Progenitor cell of endocrine pancreas (in vitro differentiated cells): ENCODE results near the gene TENT5C. TPM values are rescaled to one million over a fixed set of nuclear protein-coding genes. Genes with fewer than 3 reads are reported as not detected.

ENCODE experiments used
- DNase-seq: peaks from one replicate; pipeline ENCODE4 v3.0.0; 2021; ENCODE audit warnings: low spot score; ENCODE audit not compliant: unreplicated experiment
- H3K27ac Mint-ChIP-seq: 2 replicates; pipeline ENCODE4 v1.8.0; 2021; ENCODE audit warnings: mild to moderate bottlenecking, moderate library complexity, mixed read lengths
- H3K27me3 Mint-ChIP-seq: 2 replicates; pipeline ENCODE4 v1.8.0; 2021; ENCODE audit warnings: mixed read lengths
- H3K36me3 Mint-ChIP-seq: 2 replicates; pipeline ENCODE4 v1.8.0; 2022; ENCODE audit warnings: mixed read lengths; ENCODE audit not compliant: insufficient read depth
- H3K4me1 Mint-ChIP-seq: 2 replicates; pipeline ENCODE4 v1.8.0; 2021; ENCODE audit warnings: low read depth, mixed read lengths
- H3K4me3 Mint-ChIP-seq: 2 replicates; pipeline ENCODE4 v1.8.0; 2021; ENCODE audit warnings: low read depth, mild to moderate bottlenecking, moderate library complexity, mixed read lengths
- H3K9me3 Mint-ChIP-seq: 2 replicates; pipeline ENCODE4 v1.8.0; 2021; ENCODE audit warnings: low read depth, mixed read lengths
- CTCF ChIP-seq: fragments of 200-600 bp; sonication (generic); IDR thresholded peaks from one replicate; pipeline ENCODE4 v1.5.0; 2021; ENCODE audit warnings: antibody characterized with exemption, mild to moderate bottlenecking; ENCODE audit not compliant: unreplicated experiment
- total RNA-seq: library from RNA; stranded (reverse); gene quantifications from 2 replicates; pipeline ENCODE4 v1.2.1, GENCODE V29; 2021

The TENT5C gene
- total RNA-seq, 1 donor from 2014 or later, result 13.6 TPM

DNA sequence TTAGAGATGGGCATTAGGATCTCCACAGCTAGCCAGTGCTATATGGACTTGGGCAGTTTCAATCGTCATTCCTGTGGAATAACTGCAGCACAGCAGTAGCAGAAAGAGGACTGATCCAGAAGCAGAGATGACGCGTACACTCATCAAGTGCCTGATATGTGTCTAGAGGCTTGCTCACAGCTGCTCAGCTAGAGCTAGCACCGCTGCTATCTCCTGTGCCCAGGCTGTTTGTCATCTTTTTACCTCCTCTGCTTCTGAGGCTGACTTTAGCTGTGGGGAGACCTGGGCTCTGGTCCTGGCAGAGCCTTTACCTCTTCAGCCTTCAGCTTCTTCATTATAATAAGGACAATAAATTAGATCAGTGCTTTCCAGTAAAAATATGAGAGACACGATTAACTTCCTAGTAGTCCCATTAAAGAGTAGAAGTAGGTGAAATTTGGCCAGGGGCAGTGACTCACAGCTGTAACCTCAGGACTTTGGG lies 5.3 kb downstream of the TENT5C start:
- Mint-ChIP-seq H3K4me1 (peaks cover 54% of the 10 kb centered on the region), H3K27me3 (no peaks in the 10 kb centered on the region), H3K36me3 (peaks cover 5% of the 10 kb centered on the region), H3K27ac (no peak overlapping the region), H3K4me3 (no peak overlapping the region), H3K9me3 (no peaks in the 10 kb centered on the region)
- no peak for TF ChIP-seq CTCF
- no peak for DNase-seq

- Mint-ChIP-seq H3K27ac (no peak overlapping the region), H3K9me3 (no peaks in the 10 kb centered on the region), H3K4me3 (no peak overlapping the region), H3K4me1 (peaks cover 58% of the 10 kb centered on the region), H3K36me3 (peaks cover 6% of the 10 kb centered on the region), H3K27me3 (no peaks in the 10 kb centered on the region)
- TF ChIP-seq CTCF, result no peak
- no peak for DNase-seq
Measured at GRCh38 chr1:117611894-117612483, 6.1 kb downstream of the TENT5C start.

DNA sequence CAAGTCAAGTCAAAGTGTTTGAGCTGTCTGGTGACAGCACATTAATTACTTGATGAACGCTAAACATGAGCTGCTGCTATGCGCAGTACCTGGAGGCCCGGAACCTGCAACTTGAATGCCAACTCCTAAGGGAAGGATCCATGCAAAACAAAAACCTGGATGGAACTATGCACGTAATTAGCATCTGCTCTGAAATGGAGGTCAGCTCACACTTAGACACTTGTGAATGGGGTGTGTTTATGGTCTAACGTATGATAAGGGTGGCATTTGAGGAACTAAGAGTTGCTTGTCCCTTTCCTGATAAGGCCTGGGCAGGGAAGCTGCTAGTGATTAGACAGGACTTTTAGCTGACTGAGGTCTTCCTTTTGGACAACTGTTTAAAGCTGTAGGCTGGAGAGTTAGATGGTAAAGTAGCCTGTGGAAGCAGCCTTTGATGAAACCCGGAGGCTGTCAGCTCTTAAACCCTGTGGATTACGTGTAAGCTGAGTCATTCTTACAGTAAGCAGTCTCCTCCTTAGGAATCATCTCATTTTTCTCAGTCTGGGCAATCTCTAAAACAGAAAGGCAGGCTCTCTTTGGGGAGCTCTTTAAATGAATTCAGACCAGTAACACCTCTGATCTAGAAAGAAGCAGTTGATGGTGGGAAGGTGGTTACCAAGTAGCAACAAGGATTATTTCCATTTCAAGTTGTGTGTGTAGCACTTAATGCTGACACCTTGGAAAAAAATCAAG lies 6.8 kb downstream of the TENT5C start:
- H3K36me3 Mint-ChIP-seq, result peaks cover 6% of the 10 kb centered on the region
- TF ChIP-seq CTCF, result no peak
- peaks cover 59% of the 10 kb centered on the region for H3K4me1 Mint-ChIP-seq
- no peaks in the 10 kb centered on the region for H3K9me3 Mint-ChIP-seq
- H3K4me3 Mint-ChIP-seq, result no peak overlapping the region
- H3K27ac Mint-ChIP-seq, result no peak overlapping the region
- H3K27me3 Mint-ChIP-seq, result no peaks in the 10 kb centered on the region
- no peak for DNase-seq

- no peak overlapping the region for H3K4me3 Mint-ChIP-seq
- no peak for DNase-seq
- peaks cover 6% of the 10 kb centered on the region for H3K36me3 Mint-ChIP-seq
- TF ChIP-seq CTCF, result no peak
- H3K4me1 Mint-ChIP-seq, result peaks cover 61% of the 10 kb centered on the region
- H3K27ac Mint-ChIP-seq, result peak overlapping the region; percentile 64
- H3K9me3 Mint-ChIP-seq, result no peaks in the 10 kb centered on the region
- H3K27me3 Mint-ChIP-seq, result no peaks in the 10 kb centered on the region
Measured at GRCh38 chr1:117613249-117613968, 7.6 kb downstream of the TENT5C start.

DNA sequence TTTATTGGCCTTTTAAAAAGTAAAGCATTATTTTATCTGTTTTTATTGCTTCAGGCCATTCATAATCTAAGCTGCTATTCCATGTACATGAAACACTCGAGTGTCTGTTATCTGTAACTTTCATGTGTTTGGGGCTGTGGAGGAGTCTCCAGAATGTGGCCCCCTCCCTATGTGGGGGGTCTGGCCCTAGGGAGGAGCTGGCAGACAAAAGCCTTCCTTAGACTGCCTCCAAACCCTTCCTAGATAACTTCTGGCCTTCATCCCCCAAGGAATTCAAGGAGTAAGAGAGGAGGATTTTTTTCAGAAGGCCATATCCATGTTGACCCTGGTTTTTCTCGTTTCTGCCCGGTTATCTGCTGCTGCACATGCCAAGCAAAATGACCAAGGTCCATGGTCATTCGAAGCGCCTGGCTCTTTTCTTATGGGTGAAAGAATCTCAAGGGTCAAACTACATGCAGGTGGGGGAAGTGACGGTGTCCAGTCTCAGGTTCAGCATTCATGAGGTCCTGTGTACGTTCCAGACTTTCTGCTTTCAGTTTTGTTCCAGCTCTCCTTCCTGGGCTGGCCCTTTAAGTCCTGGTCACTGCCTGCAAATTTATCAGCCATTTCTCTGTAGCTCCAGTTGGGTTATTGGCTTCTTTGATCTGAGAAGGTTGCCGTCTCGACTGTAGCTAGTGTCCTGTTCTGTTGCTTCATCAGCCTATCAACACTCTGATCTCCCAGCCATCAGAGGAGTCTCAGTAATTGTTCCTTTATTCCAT lies 8.3 kb downstream of the TENT5C start:
- no peaks in the 10 kb centered on the region for H3K27me3 Mint-ChIP-seq
- peaks cover 6% of the 10 kb centered on the region for H3K36me3 Mint-ChIP-seq
- H3K27ac Mint-ChIP-seq, result no peak overlapping the region
- H3K4me1 Mint-ChIP-seq, result peaks cover 56% of the 10 kb centered on the region
- DNase-seq, result no peak
- H3K9me3 Mint-ChIP-seq, result no peaks in the 10 kb centered on the region
- no peak overlapping the region for H3K4me3 Mint-ChIP-seq
- no peak for TF ChIP-seq CTCF
